ENCODE data around the gene ERF.

The ERF gene

GRCh38 chr19:42283188-42284065 lies 28.5 kb upstream of the ERF start:
- ChIA-PET CTCF (interaction anchor here (0.9 to 7.4 kb wide), 4 partner anchors 9 to 38 kb away, joined by 3 to 255 read pairs (median 11); partner anchors contain the start of gene GSK3A), POLR2A (interaction anchor here (0.7 to 1.1 kb wide), 3 partner anchors 11 to 172 kb away, joined by 3 read pairs; no protein-coding TSS in a partner anchor)
- TF ChIP-seq, protein P1, sequence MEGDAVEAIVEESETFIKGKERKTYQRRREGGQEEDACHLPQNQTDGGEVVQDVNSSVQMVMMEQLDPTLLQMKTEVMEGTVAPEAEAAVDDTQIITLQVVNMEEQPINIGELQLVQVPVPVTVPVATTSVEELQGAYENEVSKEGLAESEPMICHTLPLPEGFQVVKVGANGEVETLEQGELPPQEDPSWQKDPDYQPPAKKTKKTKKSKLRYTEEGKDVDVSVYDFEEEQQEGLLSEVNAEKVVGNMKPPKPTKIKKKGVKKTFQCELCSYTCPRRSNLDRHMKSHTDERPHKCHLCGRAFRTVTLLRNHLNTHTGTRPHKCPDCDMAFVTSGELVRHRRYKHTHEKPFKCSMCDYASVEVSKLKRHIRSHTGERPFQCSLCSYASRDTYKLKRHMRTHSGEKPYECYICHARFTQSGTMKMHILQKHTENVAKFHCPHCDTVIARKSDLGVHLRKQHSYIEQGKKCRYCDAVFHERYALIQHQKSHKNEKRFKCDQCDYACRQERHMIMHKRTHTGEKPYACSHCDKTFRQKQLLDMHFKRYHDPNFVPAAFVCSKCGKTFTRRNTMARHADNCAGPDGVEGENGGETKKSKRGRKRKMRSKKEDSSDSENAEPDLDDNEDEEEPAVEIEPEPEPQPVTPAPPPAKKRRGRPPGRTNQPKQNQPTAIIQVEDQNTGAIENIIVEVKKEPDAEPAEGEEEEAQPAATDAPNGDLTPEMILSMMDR (IDR thresholded peaks at IDR 0.05; ENCODE audit: insufficient read depth, low read length, missing control alignments): no peak
- DNase-seq (ENCODE audit: low read depth, low spot score): no peak
- H3K4me3 ChIP-seq (ENCODE audit: low read depth, low read length): peak overlapping the region; percentile 69

DNA sequence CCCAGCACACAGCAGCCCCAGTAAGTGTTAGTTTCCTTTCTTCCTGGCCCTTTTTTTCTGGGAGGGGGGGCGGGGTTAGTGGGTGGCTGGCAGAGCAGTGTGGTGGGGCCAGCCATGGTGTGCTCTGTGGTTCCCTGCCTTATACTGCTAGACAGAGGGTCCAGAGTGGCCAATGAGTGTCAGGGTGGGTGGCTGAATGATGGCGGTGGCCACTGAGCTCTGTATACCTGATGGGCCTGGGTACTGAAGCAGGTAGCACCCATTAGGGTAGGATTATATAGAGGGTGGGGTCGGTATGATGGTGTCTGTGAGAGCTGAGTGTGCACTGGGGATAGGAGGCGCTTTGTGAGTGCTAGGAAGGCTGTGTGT lies 27.9 kb upstream of the ERF start:
- ChIA-PET POLR2A (interaction anchor here (0.7 to 1.1 kb wide), 3 partner anchors 11 to 172 kb away, joined by 3 read pairs; no protein-coding TSS in a partner anchor), CTCF (interaction anchor here (0.9 to 7.4 kb wide), 3 partner anchors 9 to 37 kb away, joined by 3 to 255 read pairs (median 5); partner anchors contain the start of gene GSK3A)
- TF ChIP-seq, protein P1 (IDR thresholded peaks at IDR 0.05; ENCODE audit: insufficient read depth, low read length, missing control alignments): no peak
- DNase-seq (ENCODE audit: low read depth, low spot score): no peak
- H3K4me3 ChIP-seq (ENCODE audit: low read depth, low read length): peak overlapping the region; percentile 40

GRCh38 chr19:42281827-42282762 lies 27.2 kb upstream of the ERF start:
- TF ChIP-seq, protein P1 (IDR thresholded peaks at IDR 0.05; ENCODE audit: insufficient read depth, low read length, missing control alignments): no peak
- CTCF ChIA-PET: interaction anchor here (0.8 to 7.4 kb wide), 6 partner anchors 10 to 168 kb away, joined by 3 to 255 read pairs (median 4); partner anchors contain the start of genes GSK3A, PAFAH1B3 and PRR19
- DNase-seq (ENCODE audit: low read depth, low spot score): no peak
- POLR2A ChIA-PET: interaction anchor here (0.7 to 3.7 kb wide), 6 partner anchors 10 to 171 kb away, joined by 3 to 11 read pairs (median 3); partner anchors contain the start of gene GSK3A
- peak overlapping the region; percentile 73 for H3K4me3 ChIP-seq (ENCODE audit: low read depth, low read length)

GRCh38 chr19:42281146-42281826 lies 26.4 kb upstream of the ERF start:
- peak overlapping the region; percentile 73 for H3K4me3 ChIP-seq (ENCODE audit: low read depth, low read length)
- no peak for DNase-seq (ENCODE audit: low read depth, low spot score)
- ChIA-PET POLR2A (interaction anchor here (1.0 to 3.7 kb wide), 3 partner anchors 35 to 48 kb away, joined by 3 to 11 read pairs (median 8); partner anchors contain the start of gene GSK3A), CTCF (interaction anchor here (0.8 to 7.4 kb wide), 4 partner anchors 14 to 167 kb away, joined by 3 to 255 read pairs (median 4); partner anchors contain the start of genes GSK3A, PAFAH1B3 and PRR19)
- TF ChIP-seq, protein P1 (IDR thresholded peaks at IDR 0.05; ENCODE audit: insufficient read depth, low read length, missing control alignments): peak; percentile 8

DNA sequence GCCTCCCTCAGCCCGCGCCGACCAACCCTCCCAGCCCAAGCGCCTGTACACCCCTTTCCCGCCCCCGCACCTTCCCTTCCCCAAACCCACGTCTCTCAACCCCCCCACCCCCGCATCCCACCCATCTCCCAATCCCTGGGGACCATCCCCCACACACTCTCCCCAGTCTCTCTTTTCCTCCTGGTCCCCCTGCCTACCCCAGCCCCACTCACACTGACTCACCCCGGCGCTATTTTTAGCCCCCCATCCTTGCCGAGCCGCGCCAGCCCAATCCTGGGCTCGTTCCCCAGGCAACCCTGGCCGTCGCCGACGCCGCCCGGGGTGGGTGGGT lies 25.9 kb upstream of the ERF start:
- TF ChIP-seq, protein P1 (IDR thresholded peaks at IDR 0.05; ENCODE audit: insufficient read depth, low read length, missing control alignments): no peak
- ChIA-PET POLR2A (interaction anchor here (3.1 to 4.5 kb wide), 3 partner anchors 11 to 38 kb away, joined by 11 to 20 read pairs (median 17); partner anchors contain the start of gene GSK3A), CTCF (interaction anchor here (1.4 to 7.4 kb wide), 5 partner anchors 14 to 172 kb away, joined by 6 to 255 read pairs (median 6); partner anchors contain the start of gene GSK3A)
- no peak for DNase-seq (ENCODE audit: low read depth, low spot score)
- H3K4me3 ChIP-seq (ENCODE audit: low read depth, low read length): peak overlapping the region; percentile 73
